Measurements from ENCODE around the gene GSPT2.

GSPT2 gene

DNA sequence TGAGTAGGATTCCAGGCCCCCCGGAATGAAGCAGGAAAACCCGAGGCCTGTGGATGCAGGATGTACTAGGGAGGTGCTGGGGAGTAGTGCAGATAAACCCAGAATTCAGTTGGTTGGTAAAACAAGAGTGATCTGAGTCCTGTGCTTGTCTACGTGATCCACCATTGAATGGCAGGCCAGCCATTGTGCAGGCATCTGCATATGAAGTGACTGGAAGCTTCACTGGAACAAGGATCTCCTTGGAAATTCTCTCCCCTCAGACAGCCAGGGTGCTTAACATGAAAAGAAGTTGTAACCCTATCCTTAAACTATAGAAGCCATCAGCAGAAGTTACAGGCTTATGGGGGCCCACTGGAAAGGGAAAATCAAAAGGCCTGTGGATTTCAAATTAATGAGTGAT, 656 bp upstream of the GSPT2 start (continued):
- TF ChIP-seq HIC1 (tag by site-specific recombination; IDR thresholded peaks at IDR 0.05) (no peak), ZNF791 (tag by site-specific recombination; IDR thresholded peaks at IDR 0.05) (no peak)
- TF ChIP-seq, protein P1, sequence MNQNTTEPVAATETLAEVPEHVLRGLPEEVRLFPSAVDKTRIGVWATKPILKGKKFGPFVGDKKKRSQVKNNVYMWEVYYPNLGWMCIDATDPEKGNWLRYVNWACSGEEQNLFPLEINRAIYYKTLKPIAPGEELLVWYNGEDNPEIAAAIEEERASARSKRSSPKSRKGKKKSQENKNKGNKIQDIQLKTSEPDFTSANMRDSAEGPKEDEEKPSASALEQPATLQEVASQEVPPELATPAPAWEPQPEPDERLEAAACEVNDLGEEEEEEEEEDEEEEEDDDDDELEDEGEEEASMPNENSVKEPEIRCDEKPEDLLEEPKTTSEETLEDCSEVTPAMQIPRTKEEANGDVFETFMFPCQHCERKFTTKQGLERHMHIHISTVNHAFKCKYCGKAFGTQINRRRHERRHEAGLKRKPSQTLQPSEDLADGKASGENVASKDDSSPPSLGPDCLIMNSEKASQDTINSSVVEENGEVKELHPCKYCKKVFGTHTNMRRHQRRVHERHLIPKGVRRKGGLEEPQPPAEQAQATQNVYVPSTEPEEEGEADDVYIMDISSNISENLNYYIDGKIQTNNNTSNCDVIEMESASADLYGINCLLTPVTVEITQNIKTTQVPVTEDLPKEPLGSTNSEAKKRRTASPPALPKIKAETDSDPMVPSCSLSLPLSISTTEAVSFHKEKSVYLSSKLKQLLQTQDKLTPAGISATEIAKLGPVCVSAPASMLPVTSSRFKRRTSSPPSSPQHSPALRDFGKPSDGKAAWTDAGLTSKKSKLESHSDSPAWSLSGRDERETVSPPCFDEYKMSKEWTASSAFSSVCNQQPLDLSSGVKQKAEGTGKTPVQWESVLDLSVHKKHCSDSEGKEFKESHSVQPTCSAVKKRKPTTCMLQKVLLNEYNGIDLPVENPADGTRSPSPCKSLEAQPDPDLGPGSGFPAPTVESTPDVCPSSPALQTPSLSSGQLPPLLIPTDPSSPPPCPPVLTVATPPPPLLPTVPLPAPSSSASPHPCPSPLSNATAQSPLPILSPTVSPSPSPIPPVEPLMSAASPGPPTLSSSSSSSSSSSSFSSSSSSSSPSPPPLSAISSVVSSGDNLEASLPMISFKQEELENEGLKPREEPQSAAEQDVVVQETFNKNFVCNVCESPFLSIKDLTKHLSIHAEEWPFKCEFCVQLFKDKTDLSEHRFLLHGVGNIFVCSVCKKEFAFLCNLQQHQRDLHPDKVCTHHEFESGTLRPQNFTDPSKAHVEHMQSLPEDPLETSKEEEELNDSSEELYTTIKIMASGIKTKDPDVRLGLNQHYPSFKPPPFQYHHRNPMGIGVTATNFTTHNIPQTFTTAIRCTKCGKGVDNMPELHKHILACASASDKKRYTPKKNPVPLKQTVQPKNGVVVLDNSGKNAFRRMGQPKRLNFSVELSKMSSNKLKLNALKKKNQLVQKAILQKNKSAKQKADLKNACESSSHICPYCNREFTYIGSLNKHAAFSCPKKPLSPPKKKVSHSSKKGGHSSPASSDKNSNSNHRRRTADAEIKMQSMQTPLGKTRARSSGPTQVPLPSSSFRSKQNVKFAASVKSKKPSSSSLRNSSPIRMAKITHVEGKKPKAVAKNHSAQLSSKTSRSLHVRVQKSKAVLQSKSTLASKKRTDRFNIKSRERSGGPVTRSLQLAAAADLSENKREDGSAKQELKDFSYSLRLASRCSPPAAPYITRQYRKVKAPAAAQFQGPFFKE (tag by site-specific recombination; IDR thresholded peaks at IDR 0.05; ENCODE audit: borderline replicate concordance): no peak

GRCh38 chrX:51747671-51748070, 4.4 kb downstream of the GSPT2 start:
- no peak for TF ChIP-seq ZNF692 (tag by site-specific recombination; IDR thresholded peaks at IDR 0.05)
- no peak for TF ChIP-seq ZNF701 (tag by site-specific recombination; IDR thresholded peaks at IDR 0.05)
- CTCF ChIA-PET: no interaction called here
- Histone ChIP-seq H3K4me3 (ENCODE audit: low read depth, low read length) (no peak overlapping the region), H3K36me3 (ENCODE audit: control insufficient read depth in 2 of 2, insufficient read depth in 1 of 2, low read length in 2 of 2) (peaks cover 0 to 14% of the 10 kb centered on the region in 2 experiments; a peak in 1 of 3 replicates), H3K9me3 (ENCODE audit: control insufficient read depth, insufficient read depth, low read depth, low read length) (no peaks in the 10 kb centered on the region), H3K27ac (ENCODE audit: extremely low read depth, low read depth, low read length) (no peak overlapping the region), H3K4me1 (ENCODE audit: control insufficient read depth, insufficient read depth, low read length) (no peaks in the 10 kb centered on the region)
- POLR2A ChIA-PET: no interaction called here

DNA sequence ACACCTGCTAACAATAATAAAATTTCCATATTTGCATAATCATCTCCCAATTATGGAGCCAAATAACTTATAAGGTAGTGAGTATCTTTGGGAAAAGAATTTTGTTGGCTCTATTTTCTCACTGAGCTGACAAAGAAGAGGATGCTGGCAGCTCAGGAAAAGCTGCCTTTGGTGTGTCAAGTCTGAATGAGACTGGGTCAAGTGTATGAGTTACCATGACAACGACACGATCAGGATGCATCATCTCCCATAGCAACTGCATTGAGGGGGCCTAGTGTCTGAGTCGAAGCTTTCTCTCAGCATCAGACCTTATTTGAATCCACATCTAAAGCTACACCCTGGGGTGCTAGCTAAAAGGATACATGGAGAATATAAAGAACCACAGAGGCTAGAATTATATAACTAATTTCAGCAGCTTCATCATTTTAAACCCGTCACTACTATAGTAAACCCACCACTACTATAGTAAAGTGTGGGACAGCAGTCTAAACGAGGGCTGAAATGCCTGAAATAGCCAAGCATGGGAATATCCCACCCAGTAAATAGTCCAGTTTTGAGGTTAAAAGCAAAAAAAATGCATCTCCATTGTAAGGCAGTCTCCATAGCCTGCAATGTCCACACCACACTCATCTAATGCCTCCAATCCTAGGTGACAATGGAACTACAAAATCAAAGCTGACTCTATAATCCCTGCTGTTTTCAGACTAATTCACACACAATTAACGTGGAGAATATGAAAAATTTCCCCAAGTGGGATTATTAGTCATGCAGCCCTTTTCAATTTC, 16.0 kb downstream of the GSPT2 start:
- TF ChIP-seq HOXC10 (CRISPR knock-in tag; IDR thresholded peaks at IDR 0.05): no peak
- no peak for TF ChIP-seq HIC1 (tag by site-specific recombination; IDR thresholded peaks at IDR 0.05)
- no peak for TF ChIP-seq ZNF248 (tag by site-specific recombination; IDR thresholded peaks at IDR 0.05)
- no peak for TF ChIP-seq ZNF132 (tag by site-specific recombination; IDR thresholded peaks at IDR 0.05; ENCODE audit: borderline replicate concordance)
- TF ChIP-seq ATF2 (tag by site-specific recombination; IDR thresholded peaks at IDR 0.05; ENCODE audit: low read depth): no peak
- no peak for TF ChIP-seq ZNF544 (tag by site-specific recombination; IDR thresholded peaks at IDR 0.05)
- no peak for TF ChIP-seq ZNF701 (tag by site-specific recombination; IDR thresholded peaks at IDR 0.05)
- no peak for TF ChIP-seq ZNF211 (tag by site-specific recombination; IDR thresholded peaks at IDR 0.05; ENCODE audit: low read depth)
- no peak for TF ChIP-seq ZFP41 (tag by site-specific recombination; IDR thresholded peaks at IDR 0.05; ENCODE audit: borderline replicate concordance)
- no peak for TF ChIP-seq MEIS1 (CRISPR knock-in tag; IDR thresholded peaks at IDR 0.05; ENCODE audit: borderline replicate concordance)
- Histone ChIP-seq H3K9me3 (ENCODE audit: control insufficient read depth, insufficient read depth, low read depth, low read length) (no peaks in the 10 kb centered on the region), H3K27ac (ENCODE audit: extremely low read depth, low read depth, low read length) (no peak overlapping the region), H3K4me3 (ENCODE audit: low read depth, low read length) (no peak overlapping the region), H3K4me1 (ENCODE audit: control insufficient read depth, insufficient read depth, low read length) (no peaks in the 10 kb centered on the region), H3K36me3 (ENCODE audit: control insufficient read depth in 2 of 2, insufficient read depth in 1 of 2, low read length in 2 of 2) (no peaks in the 10 kb centered on the region)
- CTCF ChIA-PET: interaction anchor here (0.6 kb wide), 1 partner anchor 615 kb away, joined by 3 read pairs; no protein-coding TSS in a partner anchor
- POLR2A ChIA-PET: no interaction called here

Data from HEK293 (cell line).